ENCODE results near the gene IQCE.
A peak's percentile ranks its signal among the peaks of the same experiment; 100 is the strongest.

GRCh38 chr7:2643386-2644219, 84.8 kb downstream of the IQCE start:
- TF ChIP-seq CTCF (IDR thresholded peaks at IDR 0.05; ENCODE audit: low read depth, low read length, poor library complexity, severe bottlenecking) = peak; percentile 94
- TF ChIP-seq EZH2phosphoT487 (IDR thresholded peaks at IDR 0.05; ENCODE audit: borderline replicate concordance, low read length) = no peak

Measured in DOHH2 (cell line).